GM19351 (cell line): Measurements from ENCODE around the gene CACNA1S.

Source experiments
- ATAC-seq: cut with Tn5 transposase; IDR thresholded peaks from one replicate; pipeline ENCODE4 v1.9.1; 2021; ENCODE audit warnings: mild to moderate bottlenecking, moderate library complexity; ENCODE audit not compliant: unreplicated experiment

The CACNA1S gene

DNA sequence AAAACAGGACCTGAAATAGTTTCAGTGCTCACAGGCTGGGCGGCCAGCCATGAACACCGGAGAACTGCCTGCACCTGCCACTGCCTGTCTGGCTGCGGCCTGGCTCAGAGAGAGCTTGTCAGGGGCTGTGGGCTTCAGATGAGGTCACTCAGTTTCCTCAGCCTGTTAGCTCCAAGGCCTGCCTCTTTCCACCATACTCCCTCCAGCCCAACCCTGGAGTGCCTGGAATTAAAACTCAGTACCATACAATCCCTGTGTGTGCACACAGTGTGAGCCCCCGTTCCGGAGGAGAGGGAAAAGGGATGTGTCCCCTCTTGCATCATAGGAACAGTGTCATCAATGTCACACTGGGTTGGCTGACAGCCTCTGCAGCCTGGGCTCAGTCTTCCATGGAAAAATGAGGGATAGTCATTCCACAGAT lies 16.2 kb downstream of the CACNA1S start:
- ATAC-seq = no peak

DNA sequence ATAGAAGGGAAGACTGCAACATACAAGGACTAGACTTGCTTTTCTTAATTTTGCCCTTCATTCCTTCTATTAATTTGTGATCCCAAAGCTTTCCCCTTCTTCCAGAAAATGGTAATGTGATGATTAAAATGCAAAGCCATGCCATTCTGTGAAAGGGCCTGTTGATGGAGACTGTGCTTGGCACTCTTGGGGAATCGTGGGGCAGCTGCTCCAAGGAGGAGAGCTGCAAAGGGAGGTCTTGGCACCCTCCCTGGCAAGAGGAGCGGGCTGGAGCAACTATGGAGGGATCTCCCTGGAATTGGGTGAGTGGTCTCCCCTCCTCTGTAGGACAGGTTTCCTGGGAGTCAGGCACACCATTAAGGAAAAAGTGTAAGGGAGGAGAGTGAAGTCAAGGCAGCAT lies 16.6 kb downstream of the CACNA1S start:
- ATAC-seq = no peak

- no peak for ATAC-seq
Observed at GRCh38 chr1:201094832-201095231, 17.4 kb downstream of the CACNA1S start.

GRCh38 chr1:201093962-201094361 lies 18.3 kb downstream of the CACNA1S start:
- no peak for ATAC-seq

GRCh38 chr1:201093561-201093960 lies 18.7 kb downstream of the CACNA1S start:
- ATAC-seq = no peak

DNA sequence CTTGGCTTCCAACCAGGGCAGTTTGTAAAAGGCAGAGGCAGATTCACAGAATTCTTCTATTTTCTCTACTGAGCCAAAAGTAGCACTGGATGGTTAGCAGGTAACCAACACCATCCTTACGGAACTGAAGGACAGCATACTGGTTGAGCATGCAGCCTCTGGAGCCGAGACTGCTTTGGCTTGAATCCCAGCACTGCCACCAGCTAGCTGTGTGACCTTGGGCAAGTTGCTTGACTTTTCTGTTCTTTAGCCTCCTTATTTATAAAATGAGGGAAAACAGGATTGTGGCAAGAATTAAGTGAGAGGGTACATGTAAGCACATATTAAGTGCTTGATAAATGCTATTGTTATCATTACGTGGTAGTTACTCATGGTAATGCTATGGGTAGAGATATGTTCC lies 19.5 kb downstream of the CACNA1S start:
- no peak for ATAC-seq

GRCh38 chr1:201091256-201091655 lies 21.0 kb downstream of the CACNA1S start:
- ATAC-seq = no peak

GRCh38 chr1:201090541-201090940 lies 21.7 kb downstream of the CACNA1S start:
- ATAC-seq = no peak

- no peak for ATAC-seq
Observed at GRCh38 chr1:201089596-201089995, 22.6 kb downstream of the CACNA1S start.

DNA sequence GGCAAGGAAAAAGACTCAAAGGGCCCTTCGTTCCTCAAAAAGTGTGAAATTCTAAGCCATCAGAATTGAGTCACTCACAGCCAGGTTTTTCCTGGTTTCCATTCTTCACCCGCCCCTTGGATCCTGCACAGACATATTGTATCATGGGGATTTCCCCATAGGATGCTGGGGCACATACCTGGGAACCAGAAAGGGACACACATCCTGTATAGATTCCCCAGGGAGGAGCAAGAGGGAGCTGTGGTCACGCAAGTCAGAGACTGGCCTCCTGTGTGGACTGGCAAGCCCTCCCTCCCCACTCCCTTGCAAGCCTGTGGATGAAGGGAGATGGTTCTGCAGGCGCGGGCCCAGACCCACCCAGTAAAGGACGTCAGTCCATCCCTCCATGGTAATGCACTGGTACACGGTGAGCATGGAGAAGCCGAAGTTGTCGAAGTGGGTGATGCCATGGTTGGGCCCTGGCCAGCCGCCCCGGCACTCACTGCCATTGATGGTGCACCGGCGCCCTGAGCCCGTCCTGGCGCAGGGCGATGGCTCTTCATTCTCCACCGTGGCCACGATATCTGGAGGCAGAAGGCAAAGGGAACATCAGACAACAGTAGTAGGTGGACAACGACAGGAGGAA lies 23.2 kb downstream of the CACNA1S start:
- ATAC-seq = no peak

GRCh38 chr1:201088395-201088794 lies 23.8 kb downstream of the CACNA1S start:
- ATAC-seq = no peak

DNA sequence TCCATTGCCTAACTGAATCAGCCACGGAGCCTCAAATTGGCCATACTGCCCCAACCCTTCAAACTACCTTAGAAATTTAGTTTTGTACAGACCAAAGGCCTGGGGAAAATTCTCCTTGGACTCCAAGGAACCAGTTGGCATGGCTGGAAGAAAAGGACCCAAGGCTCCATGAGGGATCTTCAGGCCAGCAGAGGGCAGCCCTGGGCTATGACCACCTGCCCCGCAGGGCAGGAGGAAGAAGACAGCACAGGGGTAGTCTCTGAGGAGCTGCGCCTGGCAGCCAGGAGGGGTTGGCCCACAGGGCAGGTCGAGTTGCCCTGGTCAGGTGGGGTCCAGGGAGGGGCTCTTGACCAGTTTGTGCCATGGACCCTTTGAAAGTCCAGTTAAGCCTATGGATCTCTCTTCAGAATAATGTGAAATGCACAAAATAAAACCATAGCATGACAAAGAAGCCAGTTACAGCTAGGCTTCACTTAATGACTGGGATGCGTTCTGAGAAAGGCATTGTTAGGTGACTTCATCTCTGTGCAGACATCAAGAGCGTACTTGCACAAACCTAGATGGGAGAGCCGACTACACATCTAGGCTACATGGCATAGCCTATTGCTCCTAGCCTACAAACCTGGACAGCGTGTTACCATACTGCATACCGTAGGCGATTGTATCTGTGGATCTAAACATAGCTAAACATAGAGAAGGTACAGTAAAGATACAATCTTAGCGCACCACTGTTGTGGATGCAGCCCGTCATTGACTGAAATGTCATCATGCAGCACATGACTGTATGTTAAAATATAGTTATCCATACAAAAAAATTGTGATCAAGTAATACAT lies 26.1 kb downstream of the CACNA1S start:
- ATAC-seq = no peak

DNA sequence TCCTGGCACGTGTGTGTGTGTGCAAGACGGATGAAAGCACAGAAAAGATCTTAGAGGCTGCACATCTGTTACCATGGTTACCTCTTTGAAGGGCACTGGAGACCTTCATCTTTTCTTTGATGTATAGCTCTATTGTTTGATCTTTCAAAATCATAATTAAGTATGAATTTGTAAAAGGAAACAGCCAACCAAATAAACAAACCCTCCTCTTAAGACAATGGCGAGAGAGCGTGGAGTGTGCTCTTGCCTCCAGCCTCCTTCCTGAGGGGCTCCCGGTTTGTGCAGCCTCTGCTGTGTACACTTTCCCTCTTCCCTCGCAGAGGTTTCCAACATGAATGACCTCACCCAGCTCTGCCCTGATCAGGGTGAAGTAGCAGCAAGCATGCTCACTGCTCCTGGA lies 27.9 kb downstream of the CACNA1S start:
- no peak for ATAC-seq

DNA sequence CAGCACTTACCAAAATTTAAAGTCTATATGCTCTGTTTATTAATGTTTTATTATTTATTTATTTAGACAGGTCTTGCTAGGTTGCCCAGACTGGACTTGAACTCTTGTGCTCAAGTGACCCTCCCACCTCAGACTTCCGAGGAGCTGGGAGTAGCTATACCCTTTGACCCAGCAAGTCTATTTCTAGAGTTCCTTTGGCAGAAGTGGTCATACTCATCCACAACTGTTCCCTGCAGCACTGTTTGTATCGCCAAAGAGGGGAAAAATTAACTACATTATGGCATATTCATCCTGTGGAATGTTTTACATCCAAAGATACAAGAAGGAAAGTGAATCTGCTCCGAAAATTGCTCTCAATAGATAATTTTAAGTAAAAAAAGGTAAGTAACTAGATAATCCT lies 28.5 kb downstream of the CACNA1S start:
- no peak for ATAC-seq

GRCh38 chr1:201080135-201080534 lies 32.1 kb downstream of the CACNA1S start:
- ATAC-seq = no peak

GRCh38 chr1:201077736-201078135 lies 34.5 kb downstream of the CACNA1S start:
- no peak for ATAC-seq

- no peak for ATAC-seq
Observed at GRCh38 chr1:201077116-201077515, 35.1 kb downstream of the CACNA1S start.

DNA sequence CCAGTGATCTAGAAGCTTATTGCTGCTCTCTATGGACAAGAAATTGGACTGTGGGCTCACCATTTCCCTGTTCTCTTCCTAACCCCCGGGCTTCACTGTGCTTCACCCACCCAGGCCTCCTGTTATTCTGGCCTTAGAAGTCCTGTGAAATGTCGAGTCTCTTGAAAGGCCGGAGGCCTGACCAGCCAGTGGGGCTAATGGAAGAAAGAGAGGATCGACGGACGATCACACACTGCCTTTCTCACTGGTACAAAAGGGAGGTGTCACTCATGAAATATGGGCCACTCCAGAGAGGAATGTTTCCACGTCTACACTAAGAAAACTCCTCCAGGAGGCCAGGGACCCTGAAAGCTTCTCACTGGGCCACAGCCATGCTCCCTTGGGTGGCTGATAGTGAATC lies 36.1 kb downstream of the CACNA1S start:
- ATAC-seq = no peak

DNA sequence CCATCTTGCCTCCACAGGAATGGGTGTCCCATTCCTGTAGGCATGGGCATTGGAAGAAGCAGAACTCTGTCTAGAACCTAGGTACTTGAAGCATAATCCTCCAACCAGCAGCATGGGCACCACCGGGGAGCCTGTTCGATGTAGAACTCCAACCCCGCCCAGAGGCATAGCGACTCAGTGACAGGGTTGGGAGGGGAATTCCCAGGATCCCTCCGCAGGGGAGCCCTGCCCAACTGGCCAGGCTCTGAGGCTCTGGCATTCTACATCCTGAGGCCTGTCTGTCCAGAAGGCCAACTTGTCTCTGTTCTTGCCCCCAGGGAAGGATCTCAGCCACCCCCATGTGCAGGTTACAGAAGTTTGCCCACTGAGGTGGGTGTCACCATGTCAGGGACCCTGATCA lies 38.2 kb downstream of the CACNA1S start:
- no peak for ATAC-seq

DNA sequence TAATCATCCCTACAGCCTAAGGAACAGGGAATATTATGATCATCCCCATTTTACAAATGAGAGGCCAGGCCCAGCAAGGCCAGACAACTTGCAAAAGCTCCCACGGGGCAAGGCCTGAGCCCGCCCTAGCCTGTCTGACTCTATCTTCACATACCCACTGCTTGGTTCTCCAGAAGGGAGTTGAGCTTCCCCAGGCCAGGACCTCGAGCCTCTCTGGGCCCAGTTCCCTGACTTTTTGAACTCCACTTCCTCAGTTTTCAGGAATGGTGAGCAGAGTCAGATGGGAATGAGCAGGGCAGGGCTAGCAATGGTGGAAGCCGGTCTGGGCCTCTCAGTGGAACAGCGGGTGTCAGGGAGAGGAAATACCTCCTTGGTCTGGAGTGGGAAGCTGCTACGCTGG lies 39.3 kb downstream of the CACNA1S start:
- ATAC-seq = no peak

GRCh38 chr1:201072149-201072548 lies 40.1 kb downstream of the CACNA1S start:
- ATAC-seq = no peak

DNA sequence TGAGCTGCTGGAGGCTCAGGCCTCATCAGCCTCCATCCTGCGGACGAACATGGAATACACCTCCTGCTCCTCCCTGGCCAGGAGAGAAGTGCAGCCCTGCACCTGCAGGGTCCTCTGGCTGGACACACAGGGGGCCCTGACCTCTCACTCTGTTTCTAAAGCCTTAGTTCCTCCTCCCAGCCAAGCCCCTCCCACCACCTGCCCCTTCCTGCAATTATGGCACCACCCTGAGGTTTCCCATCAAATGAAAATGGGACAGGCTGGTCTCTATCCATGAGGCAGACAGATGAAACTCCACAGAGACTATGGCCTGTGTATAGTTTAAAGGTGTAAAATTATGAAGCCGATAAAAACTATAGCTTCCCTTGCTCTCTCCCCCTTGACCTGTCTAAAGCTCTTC lies 42.6 kb downstream of the CACNA1S start:
- no peak for ATAC-seq

GRCh38 chr1:201068976-201069375 lies 43.2 kb downstream of the CACNA1S start:
- no peak for ATAC-seq
